GM18498 (cell line): ENCODE data around the gene MCCC2.
"Not testable (repeated sequence)": the region's sequence is repeated elsewhere in the genome, so short reads cannot be mapped to it uniquely, and the experiment has no call there.

Experiments
- ATAC-seq: cut with Tn5 transposase; IDR thresholded peaks from one replicate; pipeline ENCODE4 v1.9.1; 2021; ENCODE audit warnings: mild to moderate bottlenecking, moderate library complexity; ENCODE audit not compliant: unreplicated experiment

The MCCC2 gene

GRCh38 chr5:71658916-71659662 lies 71.9 kb downstream of the MCCC2 start:
- ATAC-seq: no peak

- no peak for ATAC-seq
Measured at GRCh38 chr5:71662381-71662780, 75.2 kb downstream of the MCCC2 start.

GRCh38 chr5:71663191-71663969 lies 76.2 kb downstream of the MCCC2 start:
- ATAC-seq: no peak

- ATAC-seq: not testable (repeated sequence)
Measured at GRCh38 chr5:71664615-71665014, 77.5 kb downstream of the MCCC2 start.

- ATAC-seq: no peak
Measured at GRCh38 chr5:71666321-71666720, 79.2 kb downstream of the MCCC2 start.

- no peak for ATAC-seq
Measured at GRCh38 chr5:71677977-71678376, 90.8 kb downstream of the MCCC2 start.

GRCh38 chr5:71679714-71680113 lies 92.6 kb downstream of the MCCC2 start:
- no peak for ATAC-seq

GRCh38 chr5:71680510-71680909 lies 93.4 kb downstream of the MCCC2 start:
- no peak for ATAC-seq

- no peak for ATAC-seq
Measured at GRCh38 chr5:71681296-71681695, 94.2 kb downstream of the MCCC2 start.

- ATAC-seq: no peak
Measured at GRCh38 chr5:71684309-71684708, 97.2 kb downstream of the MCCC2 start.

- no peak for ATAC-seq
Measured at GRCh38 chr5:71693828-71694427, 106.8 kb downstream of the MCCC2 start.

GRCh38 chr5:71695071-71695470 lies 107.9 kb downstream of the MCCC2 start:
- no peak for ATAC-seq

- ATAC-seq: no peak
Measured at GRCh38 chr5:71695595-71695994, 108.5 kb downstream of the MCCC2 start.

- ATAC-seq: no peak
Measured at GRCh38 chr5:71697967-71698366, 110.8 kb downstream of the MCCC2 start.

- no peak for ATAC-seq
Measured at GRCh38 chr5:71699233-71699632, 112.1 kb downstream of the MCCC2 start.

GRCh38 chr5:71699751-71700150 lies 112.6 kb downstream of the MCCC2 start:
- ATAC-seq: no peak

- no peak for ATAC-seq
Measured at GRCh38 chr5:71700803-71701202, 113.7 kb downstream of the MCCC2 start.

GRCh38 chr5:71701407-71701806 lies 114.3 kb downstream of the MCCC2 start:
- no peak for ATAC-seq

- no peak for ATAC-seq
Measured at GRCh38 chr5:71703941-71704340, 116.8 kb downstream of the MCCC2 start.

- ATAC-seq: no peak
Measured at GRCh38 chr5:71705421-71705820, 118.3 kb downstream of the MCCC2 start.

GRCh38 chr5:71706906-71707305 lies 119.8 kb downstream of the MCCC2 start:
- ATAC-seq: no peak
